Lower leg skin (tissue), 4 donors: ENCODE results near the gene MBOAT2. TPM values are rescaled to one million over a fixed set of nuclear protein-coding genes. Genes with fewer than 3 reads are reported as not detected.

Source experiments
- DNase-seq, 2 donors: peaks; one replicate each; pipeline ENCODE4 v3.0.0-alpha.2; 2019; ENCODE audit warnings: low spot score in 2 of 2
- H3K4me3 ChIP-seq: fragments of 200-600 bp; sonication (generic); 2 replicates; pipeline ENCODE4 v1.5.1; 2017; ENCODE audit warnings: mild to moderate bottlenecking, low read depth; ENCODE audit not compliant: poor library complexity, severe bottlenecking
- POLR2A ChIP-seq, 2 donors: fragments of 450-650 bp; IDR thresholded peaks; one replicate each; pipeline ENCODE4 v1.6.1; 2016 to 2017; ENCODE audit warnings: antibody characterized with exemption in 2 of 2, mild to moderate bottlenecking in 1 of 2, moderate library complexity in 1 of 2
- WGBS, 2 donors: methylation state at CpG; one replicate each; pipeline ENCODE4 v1.1.5; 2018; 5-methylcytosine and 5-hydroxymethylcytosine counted together
- intact Hi-C: fragments of 100-400 bp; cut with DNase I; formaldehyde crosslinking; loops from one replicate; pipeline ENCODE4 v1.15.0; 2023; ENCODE audit warnings: low total_unique reads
- total RNA-seq, 4 donors: library from RNA; depleted of rRNA; stranded (reverse); fragments of >200 nt; gene quantifications; one replicate each; pipeline ENCODE4 v1.1.0, GENCODE V29; 2016
- TF ChIP-seq, protein P1 (sequence below), 3 donors: fragments of 450-650 bp; IDR thresholded peaks; one replicate each; pipeline ENCODE4 v1.5.1; 2016; ENCODE audit warnings: antibody characterized with exemption in 3 of 3, mild to moderate bottlenecking in 3 of 3, moderate library complexity in 2 of 3

The MBOAT2 gene
- total RNA-seq, 4 donors from 2014 or later, result 47.2 to 92.3 (median 76.4) TPM

DNA sequence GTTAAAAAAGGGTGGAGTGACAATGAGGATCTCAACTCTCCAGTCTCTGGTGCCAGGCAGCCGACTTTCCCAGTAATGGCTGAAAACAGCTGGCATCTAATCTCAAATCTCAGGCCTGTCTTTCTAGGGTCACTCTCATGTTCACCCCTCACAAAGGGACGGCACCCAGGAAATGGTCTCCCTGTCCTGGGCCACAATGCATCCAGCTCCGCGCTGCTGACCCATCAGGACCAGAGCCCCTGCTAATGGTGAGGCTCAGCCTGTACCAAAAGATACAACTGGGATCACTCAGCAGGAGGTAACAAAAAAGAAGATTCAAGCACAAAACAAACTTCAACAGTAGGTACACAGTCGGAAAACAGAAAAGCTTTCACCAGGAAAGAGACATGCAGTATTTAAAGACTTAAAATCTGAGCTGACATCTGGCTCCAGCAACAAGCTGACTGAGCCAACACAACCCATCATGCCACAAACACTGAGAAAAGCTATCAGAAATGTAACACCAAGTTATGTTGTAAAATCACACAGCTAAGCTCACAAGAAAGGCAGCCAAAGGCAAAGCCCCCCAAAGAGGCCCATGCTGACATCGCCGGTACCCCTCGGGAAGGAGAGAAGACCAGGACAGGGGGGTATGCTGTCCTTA is 152.5 kb downstream of the MBOAT2 start:
- TF ChIP-seq, protein P1, sequence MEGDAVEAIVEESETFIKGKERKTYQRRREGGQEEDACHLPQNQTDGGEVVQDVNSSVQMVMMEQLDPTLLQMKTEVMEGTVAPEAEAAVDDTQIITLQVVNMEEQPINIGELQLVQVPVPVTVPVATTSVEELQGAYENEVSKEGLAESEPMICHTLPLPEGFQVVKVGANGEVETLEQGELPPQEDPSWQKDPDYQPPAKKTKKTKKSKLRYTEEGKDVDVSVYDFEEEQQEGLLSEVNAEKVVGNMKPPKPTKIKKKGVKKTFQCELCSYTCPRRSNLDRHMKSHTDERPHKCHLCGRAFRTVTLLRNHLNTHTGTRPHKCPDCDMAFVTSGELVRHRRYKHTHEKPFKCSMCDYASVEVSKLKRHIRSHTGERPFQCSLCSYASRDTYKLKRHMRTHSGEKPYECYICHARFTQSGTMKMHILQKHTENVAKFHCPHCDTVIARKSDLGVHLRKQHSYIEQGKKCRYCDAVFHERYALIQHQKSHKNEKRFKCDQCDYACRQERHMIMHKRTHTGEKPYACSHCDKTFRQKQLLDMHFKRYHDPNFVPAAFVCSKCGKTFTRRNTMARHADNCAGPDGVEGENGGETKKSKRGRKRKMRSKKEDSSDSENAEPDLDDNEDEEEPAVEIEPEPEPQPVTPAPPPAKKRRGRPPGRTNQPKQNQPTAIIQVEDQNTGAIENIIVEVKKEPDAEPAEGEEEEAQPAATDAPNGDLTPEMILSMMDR (IDR thresholded peaks at IDR 0.05), result no peak
- no peak for TF ChIP-seq POLR2A (IDR thresholded peaks at IDR 0.05)
- intact Hi-C loops, result no loop called here
- no peak overlapping the region for H3K4me3 ChIP-seq
- DNase-seq, result no peak
- WGBS, 2 donors, result 86 to 89% methylated on average over 8 of the region's 8 CpGs

DNA sequence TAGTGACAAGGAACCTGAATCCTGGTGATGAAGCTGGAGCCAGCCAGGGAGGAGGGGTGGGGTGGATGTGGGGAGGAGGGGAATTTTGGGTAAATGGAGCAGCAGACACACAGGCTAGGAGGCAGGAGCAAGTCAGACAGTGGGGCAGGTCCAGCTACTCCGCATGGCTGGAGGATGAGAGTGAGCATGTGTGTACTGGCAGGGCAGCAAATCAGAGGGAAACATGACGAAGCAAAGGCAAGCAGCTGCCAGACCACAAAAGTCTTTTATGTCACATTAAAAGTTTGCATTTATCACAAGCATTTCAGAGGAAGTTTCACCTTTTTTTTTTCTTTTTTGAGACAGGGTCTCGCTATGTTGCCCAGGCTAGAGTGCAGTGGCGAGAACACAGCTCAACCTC is 154.2 kb downstream of the MBOAT2 start:
- 64 to 66% methylated on average over 4 of the region's 4 CpGs for WGBS, 2 donors
- TF ChIP-seq POLR2A (IDR thresholded peaks at IDR 0.05), result no peak
- TF ChIP-seq, protein P1 (IDR thresholded peaks at IDR 0.05), result no peak
- no peak overlapping the region for H3K4me3 ChIP-seq
- intact Hi-C loops, result no loop called here
- no peak for DNase-seq

DNA sequence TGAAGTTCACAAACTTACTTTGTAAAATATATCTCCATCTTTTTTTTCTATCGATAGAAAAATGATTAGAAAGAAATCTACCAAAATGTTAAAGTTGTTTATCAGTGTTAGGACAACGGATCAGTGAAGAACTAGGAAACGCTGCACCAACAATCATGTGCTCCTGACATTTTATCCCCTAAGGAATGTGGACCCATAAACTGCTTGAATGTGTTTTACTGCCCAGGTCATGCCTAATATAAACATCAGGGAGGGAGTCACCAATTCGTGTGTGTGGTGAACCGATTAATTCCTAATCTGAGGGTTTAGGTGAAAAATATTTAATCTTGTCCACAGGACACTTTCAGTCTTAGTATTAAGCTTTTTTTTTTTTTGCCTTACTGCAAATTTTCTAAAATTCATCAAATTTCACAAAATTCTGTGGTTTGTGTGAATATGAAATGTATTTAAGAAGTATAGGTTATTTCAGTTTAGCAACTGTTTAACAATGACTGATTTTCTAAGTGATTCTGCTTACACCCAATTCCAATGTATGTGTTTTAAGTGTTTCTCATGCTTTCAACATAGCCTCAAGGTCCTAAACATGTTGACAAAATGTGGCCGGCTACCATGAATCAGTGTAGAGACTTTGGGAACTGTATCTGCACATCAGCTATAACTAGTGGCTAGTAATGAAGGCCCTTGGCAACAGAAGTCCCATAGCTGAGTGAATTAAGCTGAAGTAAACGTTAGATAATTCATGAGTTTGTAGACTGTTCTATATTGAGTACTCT is 155.0 kb downstream of the MBOAT2 start:
- H3K4me3 ChIP-seq, result no peak overlapping the region
- intact Hi-C loops, result no loop called here
- TF ChIP-seq, protein P1 (IDR thresholded peaks at IDR 0.05), result no peak
- no peak for TF ChIP-seq POLR2A (IDR thresholded peaks at IDR 0.05)
- DNase-seq, result no peak
- 80 to 82% methylated on average over 7 of the region's 7 CpGs for WGBS, 2 donors

DNA sequence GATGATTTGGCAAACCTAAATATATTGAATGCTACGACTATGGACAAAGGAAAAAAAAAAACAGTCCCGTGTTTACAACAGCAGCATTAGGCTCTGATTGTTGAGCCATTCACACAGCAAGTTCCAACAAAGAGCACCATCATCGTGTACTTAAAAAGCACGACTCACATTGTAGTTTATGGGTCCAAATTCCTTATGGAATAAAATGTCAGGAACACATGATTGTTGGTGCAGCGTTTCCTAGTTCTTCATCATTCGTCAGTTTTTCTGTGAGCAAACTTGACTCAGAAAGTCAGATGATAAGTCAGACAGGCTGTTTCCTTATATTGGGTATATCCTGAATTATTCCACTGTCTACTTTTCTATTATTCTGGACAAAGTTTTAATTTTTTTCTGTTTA is 156.1 kb downstream of the MBOAT2 start:
- H3K4me3 ChIP-seq, result no peak overlapping the region
- DNase-seq, result no peak
- WGBS, 2 donors, result 82 to 89% methylated on average over 6 of the region's 6 CpGs
- TF ChIP-seq, protein P1 (IDR thresholded peaks at IDR 0.05), result no peak
- TF ChIP-seq POLR2A (IDR thresholded peaks at IDR 0.05), result no peak
- intact Hi-C loops, result no loop called here

DNA sequence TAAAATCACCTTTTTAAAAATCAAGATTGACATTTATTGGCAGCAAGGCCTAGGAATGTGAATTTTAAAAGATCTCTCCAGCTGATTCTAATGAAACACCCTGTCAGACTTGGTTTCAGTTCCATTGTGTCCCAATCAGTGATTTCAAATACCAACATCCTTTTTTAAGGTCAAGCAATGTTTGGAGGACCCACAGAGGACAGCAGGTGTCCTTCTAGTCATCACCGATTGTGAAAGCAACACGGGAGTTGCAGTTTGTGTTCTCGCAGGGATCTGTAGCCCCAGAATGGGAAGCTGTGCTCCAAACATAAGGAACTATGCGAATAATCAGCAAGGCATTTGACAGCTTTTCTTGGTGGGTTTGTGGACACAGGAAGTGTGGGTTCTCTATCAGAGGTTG is 161.6 kb downstream of the MBOAT2 start:
- intact Hi-C loops, result no loop called here

More for the DNA sequence above, 161.6 kb downstream of the MBOAT2 start:
- no peak for DNase-seq
- no peak overlapping the region for H3K4me3 ChIP-seq
- WGBS, 2 donors, result 90 to 95% methylated on average over 4 of the region's 4 CpGs
- TF ChIP-seq, protein P1 (IDR thresholded peaks at IDR 0.05), result no peak
- no peak for TF ChIP-seq POLR2A (IDR thresholded peaks at IDR 0.05)
